ENCODE results near the gene NEO1.

- TF ChIP-seq, protein P1, sequence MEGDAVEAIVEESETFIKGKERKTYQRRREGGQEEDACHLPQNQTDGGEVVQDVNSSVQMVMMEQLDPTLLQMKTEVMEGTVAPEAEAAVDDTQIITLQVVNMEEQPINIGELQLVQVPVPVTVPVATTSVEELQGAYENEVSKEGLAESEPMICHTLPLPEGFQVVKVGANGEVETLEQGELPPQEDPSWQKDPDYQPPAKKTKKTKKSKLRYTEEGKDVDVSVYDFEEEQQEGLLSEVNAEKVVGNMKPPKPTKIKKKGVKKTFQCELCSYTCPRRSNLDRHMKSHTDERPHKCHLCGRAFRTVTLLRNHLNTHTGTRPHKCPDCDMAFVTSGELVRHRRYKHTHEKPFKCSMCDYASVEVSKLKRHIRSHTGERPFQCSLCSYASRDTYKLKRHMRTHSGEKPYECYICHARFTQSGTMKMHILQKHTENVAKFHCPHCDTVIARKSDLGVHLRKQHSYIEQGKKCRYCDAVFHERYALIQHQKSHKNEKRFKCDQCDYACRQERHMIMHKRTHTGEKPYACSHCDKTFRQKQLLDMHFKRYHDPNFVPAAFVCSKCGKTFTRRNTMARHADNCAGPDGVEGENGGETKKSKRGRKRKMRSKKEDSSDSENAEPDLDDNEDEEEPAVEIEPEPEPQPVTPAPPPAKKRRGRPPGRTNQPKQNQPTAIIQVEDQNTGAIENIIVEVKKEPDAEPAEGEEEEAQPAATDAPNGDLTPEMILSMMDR (IDR thresholded peaks at IDR 0.05) = no peak
- TF ChIP-seq ZFX (IDR thresholded peaks at IDR 0.05; ENCODE audit: borderline replicate concordance) = no peak
Measured at GRCh38 chr15:73283366-73283962, 231.2 kb downstream of the NEO1 start.
